Endothelial cell of umbilical vein (primary cell): ENCODE results near the gene CTBS. TPM values are rescaled to one million over a fixed set of nuclear protein-coding genes. Genes with fewer than 3 reads are reported as not detected.

Experiments
- BruUV-seq: library from RNA; stranded (reverse); fragments of 400-500 nt; replicated peaks from 2 replicates; lab custom pipeline; 2021; lab: Mats Ljungman, UMichigan
- CTCF ChIA-PET: fragments of 300-600, 350-600 bp; sonication (Branson Sonifier 250); formaldehyde crosslinking; loops from one replicate; lab custom pipeline; 2021; ENCODE audit warnings: antibody characterized with exemption, inconsistent platforms; lab: Charles Lee
- POLR2A ChIA-PET: fragments of 300-600, 350-600 bp; sonication (Branson Sonifier 250); formaldehyde crosslinking; loops from one replicate; lab custom pipeline; 2021; ENCODE audit warnings: antibody characterized with exemption, inconsistent platforms; lab: Charles Lee
- DNase-seq: peaks from one replicate; pipeline ENCODE4 v3.0.0-alpha.2; 2011; ENCODE audit warnings: low read depth, low spot score
- FAIRE-seq: peaks from 2 replicates; lab custom pipeline; 2011; peaks lifted over from hg19 to GRCh38; lab: Jason Lieb, UNC
- H2AFZ ChIP-seq: 2 replicates; pipeline ENCODE4 v1.6.0; 2012; ENCODE audit warnings: low read depth, low read length, control low read depth, inconsistent platforms
- H3K27ac ChIP-seq: 2 replicates; pipeline ENCODE4 v1.5.1; 2011; ENCODE audit warnings: low read depth, mild to moderate bottlenecking, control low read depth, low read length, moderate library complexity; ENCODE audit not compliant: insufficient read depth
- H3K27me3 ChIP-seq, 2 experiments: 2 replicates each; pipeline versions ENCODE4 v1.6.0 to v1.6.1; 2011; ENCODE audit warnings: low read length in 2 of 2, mixed read lengths in 1 of 2; ENCODE audit not compliant: control insufficient read depth in 2 of 2, insufficient read depth in 2 of 2
- H3K36me3 ChIP-seq, 2 experiments: 2 replicates in 1 of 2; 3 replicates in 1 of 2; pipeline ENCODE4 v1.5.1; 2011; ENCODE audit warnings: low read length in 2 of 2, mild to moderate bottlenecking in 1 of 2, moderate library complexity in 1 of 2; ENCODE audit not compliant: control insufficient read depth in 2 of 2, insufficient read depth in 2 of 2; ENCODE audit errors: extremely low read depth in 1 of 2
- H3K4me1 ChIP-seq: 3 replicates; pipeline ENCODE4 v1.5.1; 2011; ENCODE audit warnings: mild to moderate bottlenecking, low read length; ENCODE audit not compliant: control insufficient read depth, insufficient read depth; ENCODE audit errors: extremely low read depth
- H3K4me2 ChIP-seq: 2 replicates; pipeline ENCODE4 v1.6.1; 2011; ENCODE audit warnings: low read length, control low read depth, mixed read lengths; ENCODE audit not compliant: insufficient read depth
- H3K4me3 ChIP-seq, 3 experiments: fragments of 200-600 bp in 1 of 3; sonication (generic), shearing (Covaris generic) in 1 of 3; replicated peaks in 1 of 3; 2 replicates each; pipeline ENCODE4 v1.5.1; 2011 to 2016; ENCODE audit warnings: control low read depth in 3 of 3, low read length in 3 of 3, mild to moderate bottlenecking in 2 of 3, inconsistent platforms in 1 of 3, low read depth in 1 of 3, moderate library complexity in 1 of 3; ENCODE audit not compliant: insufficient read depth in 1 of 3
- H3K79me2 ChIP-seq: 2 replicates; pipeline ENCODE4 v1.6.0; 2012; ENCODE audit warnings: low read length, inconsistent platforms; ENCODE audit not compliant: control insufficient read depth, insufficient read depth
- H3K9ac ChIP-seq: replicated peaks from 2 replicates; pipeline ENCODE3; 2011; ENCODE audit warnings: low read length, control low read depth; ENCODE audit not compliant: insufficient read depth; ENCODE audit errors: extremely low read depth
- H3K9me1 ChIP-seq: replicated peaks from 3 replicates; pipeline ENCODE4 v1.6.0; 2011; ENCODE audit warnings: mild to moderate bottlenecking, low read length; ENCODE audit not compliant: control insufficient read depth, insufficient read depth; ENCODE audit errors: extremely low read depth
- H3K9me3 ChIP-seq: replicated peaks from 2 replicates; pipeline ENCODE4 v1.5.1; 2012; ENCODE audit warnings: low read length, inconsistent platforms; ENCODE audit not compliant: control insufficient read depth, insufficient read depth
- H4K20me1 ChIP-seq: replicated peaks from 2 replicates; pipeline ENCODE3; 2011; ENCODE audit warnings: mild to moderate bottlenecking, low read length; ENCODE audit not compliant: control insufficient read depth, insufficient read depth; ENCODE audit errors: extremely low read depth
- CTCF ChIP-seq, 2 donors: IDR thresholded peaks; 1 replicate in 1 of 2; 2 replicates in 1 of 2; pipeline ENCODE4 v1.5.1; 2011; ENCODE audit warnings: low read length in 2 of 2, mild to moderate bottlenecking in 2 of 2, moderate library complexity in 2 of 2, control low read depth in 1 of 2, inconsistent platforms in 1 of 2, low read depth in 1 of 2; ENCODE audit not compliant: insufficient read depth in 1 of 2; ENCODE audit errors: extremely low read depth in 1 of 2
- EZH2 ChIP-seq: IDR thresholded peaks from 2 replicates; pipeline ENCODE4 v1.6.1; 2012; ENCODE audit warnings: borderline replicate concordance, low read depth, mild to moderate bottlenecking, moderate library complexity, low read length, inconsistent platforms; ENCODE audit not compliant: severe bottlenecking
- FOS ChIP-seq: IDR thresholded peaks from 2 replicates; pipeline ENCODE4 v1.6.1; 2011; ENCODE audit warnings: mild to moderate bottlenecking, low read length, moderate library complexity, borderline replicate concordance; ENCODE audit not compliant: insufficient read depth
- GATA2 ChIP-seq: IDR thresholded peaks from 2 replicates; pipeline ENCODE4 v1.7.0; 2011; ENCODE audit warnings: low read depth, mild to moderate bottlenecking, moderate library complexity, mixed read lengths, low read length; ENCODE audit not compliant: insufficient read length, insufficient read depth
- JUN ChIP-seq: IDR thresholded peaks from 2 replicates; pipeline ENCODE4 v1.6.1; 2011; ENCODE audit warnings: borderline replicate concordance, low read depth; ENCODE audit not compliant: insufficient read length, insufficient read depth
- MAX ChIP-seq: IDR thresholded peaks from 2 replicates; pipeline ENCODE4 v1.6.1; 2011; ENCODE audit not compliant: insufficient read depth, insufficient read length
- MYC ChIP-seq: IDR thresholded peaks from one replicate; pipeline ENCODE4 v1.6.1; 2011; ENCODE audit warnings: mild to moderate bottlenecking, low read depth, low read length
- POLR2A ChIP-seq: IDR thresholded peaks from 2 replicates; pipeline ENCODE4 v1.6.1; 2012; ENCODE audit warnings: low read depth, mild to moderate bottlenecking, control low read depth, low read length
- POLR2AphosphoS5 ChIP-seq: IDR thresholded peaks from 2 replicates; pipeline ENCODE4 v1.6.1; 2012; ENCODE audit warnings: low read depth, mild to moderate bottlenecking, control low read depth, low read length, moderate library complexity; ENCODE audit not compliant: insufficient read depth
- dilution Hi-C: fragments of 300-500 bp; cut with MboI; formaldehyde crosslinking; loops from one replicate; pipeline ENCODE4 v1.15.0; 2019; ENCODE audit warnings: low sequenced_read_pairs; ENCODE audit not compliant: extremely low pct_ligation_motif_present
- intact Hi-C: fragments of 100-400 bp; cut with micrococcal nuclease; formaldehyde crosslinking; loops from one replicate; pipeline ENCODE4 v1.10.0; 2022
- polyA plus RNA-seq, 4 experiments: library from polyadenylated mRNA; depleted of rRNA in 3 of 4; stranded (reverse) in 3 of 4; unstranded in 1 of 4; fragments of >200 nt; gene quantifications; 2 replicates each; pipeline versions ENCODE4 v1.2.1 to v1.2.3, GENCODE V29; 2011 to 2012; ENCODE audit warnings: missing spikeins in 1 of 4
- total RNA-seq: library from RNA; stranded (reverse); gene quantifications from 2 replicates; pipeline ENCODE4 v1.2.3, GENCODE V29; 2021

Gene CTBS
- total and polyA plus RNA-seq, 2 donors (not counting 3 experiments of a cell fraction or from before 2014, with no cell fraction given): 11.4 to 14.3 TPM

GRCh38 chr1:84510165-84510564, 64.1 kb downstream of the CTBS start:
- BruUV-seq: no TSS peak
- Histone ChIP-seq H3K4me2 (no peak overlapping the region), H3K4me1 (peaks cover 5% of the 10 kb centered on the region), H3K79me2 (peaks cover 6% of the 10 kb centered on the region), H3K9ac (no peak overlapping the region), H4K20me1 (no peaks in the 10 kb centered on the region), H3K4me3 (no peak overlapping the region), H2AFZ (no peak overlapping the region), H3K27me3 (no peaks in the 10 kb centered on the region), H3K9me1 (no peaks in the 10 kb centered on the region), H3K9me3 (no peaks in the 10 kb centered on the region), H3K36me3 (no peaks in the 10 kb centered on the region), H3K27ac (no peak overlapping the region)
- DNase-seq (no peak), FAIRE-seq (no peak)
- TF ChIP-seq POLR2A (no peak), JUN (no peak), EZH2 (no peak), CTCF (IDR thresholded peaks at IDR 0.05; ENCODE audit: extremely low read depth in 1 of 2, insufficient read depth in 1 of 2, low read depth in 1 of 2, low read length in 2 of 2) (no peak), GATA2 (no peak), FOS (no peak), MYC (no peak), POLR2AphosphoS5 (no peak), MAX (no peak)
- ChIA-PET POLR2A (no interaction called here), CTCF (interaction anchor here (0.7 to 0.9 kb wide), 2 partner anchors 109 to 369 kb away, joined by 3 read pairs; no protein-coding TSS in a partner anchor)
- dilution Hi-C loops: no loop called here
- intact Hi-C loops: no loop called here
